ENCODE results near the gene CPAMD8. TPM values are rescaled to one million over a fixed set of nuclear protein-coding genes. Genes with fewer than 3 reads are reported as not detected.

The CPAMD8 gene
- total RNA-seq, 2 donors from 2014 or later = 2.0 to 5.2 TPM

- H3K27me3 ChIP-seq = no peaks in the 10 kb centered on the region
- peaks cover 0 to 2% of the 10 kb centered on the region in 2 donors for H3K36me3 ChIP-seq (replicated peaks in 1 of 2; ENCODE audit: insufficient read depth in 1 of 2, low read depth in 2 of 2)
- no peaks in the 10 kb centered on the region for H3K4me1 ChIP-seq
- no peak overlapping the region for H3K27ac ChIP-seq
- DNase-seq (no peak), ATAC-seq (no peak)
- no peak overlapping the region for H3K4me3 ChIP-seq
- intact Hi-C loops (cut with DNase I) = no loop called here
- H3K9me3 ChIP-seq = no peaks in the 10 kb centered on the region
- WGBS, 2 donors = 88 to 94% methylated on average over 2 of the region's 2 CpGs
- TF ChIP-seq POLR2A (IDR thresholded peaks at IDR 0.05) = no peak
- no peak for TF ChIP-seq CTCF (IDR thresholded peaks at IDR 0.05)
These were observed 36.8 kb upstream of the CPAMD8 start for GRCh38 chr19:17063428-17063827.

DNA sequence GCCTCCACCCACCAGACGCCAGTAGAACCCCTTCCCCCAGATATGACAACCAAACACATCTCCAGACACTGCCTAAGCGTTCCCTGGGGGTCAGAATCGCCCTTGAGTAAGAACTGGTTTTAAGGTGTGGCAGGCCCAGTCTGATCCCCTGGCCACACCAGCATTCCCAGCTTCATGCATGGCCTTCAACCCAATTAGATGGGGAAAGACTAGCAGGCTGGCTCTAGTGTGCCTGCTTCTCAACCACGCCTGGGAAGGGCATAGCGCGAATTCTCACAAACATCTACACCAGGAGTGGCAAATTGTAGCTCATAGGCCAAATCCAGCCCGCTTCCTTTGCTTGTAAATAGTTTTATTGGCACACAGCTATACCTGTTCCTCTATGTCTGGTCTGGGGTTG is 35.1 kb upstream of the CPAMD8 start:
- no peaks in the 10 kb centered on the region for H3K4me1 ChIP-seq
- H3K4me3 ChIP-seq = no peak overlapping the region
- DNase-seq (no peak), ATAC-seq (no peak)
- no peak overlapping the region for H3K27ac ChIP-seq
- H3K9me3 ChIP-seq = no peaks in the 10 kb centered on the region
- peaks cover 0 to 6% of the 10 kb centered on the region in 2 donors for H3K36me3 ChIP-seq (replicated peaks in 1 of 2; ENCODE audit: insufficient read depth in 1 of 2, low read depth in 2 of 2)
- WGBS, 2 donors = 89 to 93% methylated on average over 6 to 7 of the region's 7 CpGs
- H3K27me3 ChIP-seq = no peaks in the 10 kb centered on the region
- TF ChIP-seq CTCF (IDR thresholded peaks at IDR 0.05) (no peak), POLR2A (IDR thresholded peaks at IDR 0.05) (no peak)
- intact Hi-C loops (cut with DNase I) = no loop called here

- H3K36me3 ChIP-seq (replicated peaks in 1 of 2; ENCODE audit: insufficient read depth in 1 of 2, low read depth in 2 of 2) = peaks cover 0 to 6% of the 10 kb centered on the region in 2 donors
- 94 to 100% methylated on average over 3 of the region's 3 CpGs for WGBS, 2 donors
- no peak for TF ChIP-seq POLR2A (IDR thresholded peaks at IDR 0.05)
- no peak for TF ChIP-seq CTCF (IDR thresholded peaks at IDR 0.05)
- H3K27ac ChIP-seq = no peak overlapping the region
- intact Hi-C loops (cut with DNase I) = no loop called here
- DNase-seq = no peak
- H3K4me3 ChIP-seq = no peak overlapping the region
- no peak for ATAC-seq
- no peaks in the 10 kb centered on the region for H3K9me3 ChIP-seq
- no peaks in the 10 kb centered on the region for H3K4me1 ChIP-seq
- H3K27me3 ChIP-seq = no peaks in the 10 kb centered on the region
These were observed 34.6 kb upstream of the CPAMD8 start for GRCh38 chr19:17061205-17061604.

DNA sequence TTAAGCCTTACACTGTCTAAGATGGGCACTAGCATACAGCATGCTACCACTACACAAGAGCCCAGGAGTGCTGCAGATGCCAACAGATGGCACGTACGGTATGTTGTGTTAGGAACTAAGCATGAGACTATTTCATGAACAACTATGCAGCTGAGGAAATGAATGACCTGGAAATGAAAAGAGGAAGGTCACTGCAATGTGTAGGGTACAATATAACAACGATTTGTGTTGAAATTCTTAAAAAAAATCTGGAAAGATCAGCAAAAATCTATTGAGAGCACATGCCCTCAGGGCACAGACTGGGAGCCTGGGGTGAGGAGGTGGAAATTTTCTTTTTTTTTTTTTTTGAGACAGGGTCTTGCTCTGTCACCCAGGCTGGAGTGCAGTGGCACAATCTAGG is 34.2 kb upstream of the CPAMD8 start:
- Histone ChIP-seq H3K4me1 (no peaks in the 10 kb centered on the region), H3K27ac (no peak overlapping the region), H3K27me3 (no peaks in the 10 kb centered on the region), H3K9me3 (no peaks in the 10 kb centered on the region), H3K4me3 (no peak overlapping the region), H3K36me3 (replicated peaks in 1 of 2; ENCODE audit: insufficient read depth in 1 of 2, low read depth in 2 of 2) (peaks cover 0 to 6% of the 10 kb centered on the region in 2 donors)
- WGBS, 2 donors = 81 to 87% methylated on average over 3 of the region's 3 CpGs
- intact Hi-C loops (cut with DNase I) = no loop called here
- ATAC-seq = no peak
- DNase-seq = no peak
- TF ChIP-seq POLR2A (IDR thresholded peaks at IDR 0.05) (no peak), CTCF (IDR thresholded peaks at IDR 0.05) (no peak)

- Histone ChIP-seq H3K9me3 (no peaks in the 10 kb centered on the region), H3K27me3 (no peaks in the 10 kb centered on the region), H3K36me3 (replicated peaks in 1 of 2; ENCODE audit: insufficient read depth in 1 of 2, low read depth in 2 of 2) (peaks cover 0 to 8% of the 10 kb centered on the region in 2 donors), H3K4me3 (no peak overlapping the region), H3K4me1 (no peaks in the 10 kb centered on the region), H3K27ac (no peak overlapping the region)
- 90 to 96% methylated on average over 8 of the region's 8 CpGs for WGBS, 2 donors
- no peak for ATAC-seq
- DNase-seq = no peak
- TF ChIP-seq POLR2A (IDR thresholded peaks at IDR 0.05) = no peak
- no peak for TF ChIP-seq CTCF (IDR thresholded peaks at IDR 0.05)
- intact Hi-C loops (cut with DNase I) = no loop called here
These were observed 31.6 kb upstream of the CPAMD8 start for GRCh38 chr19:17058236-17058635.

Measured in body of pancreas (tissue), 4 donors.